GM12801 (cell line): ENCODE data around the gene ARMC9.

Experiments
- CTCF ChIP-seq: IDR thresholded peaks from one replicate; pipeline ENCODE4 v1.5.1; 2011; ENCODE audit warnings: control low read depth; ENCODE audit not compliant: insufficient read length; ENCODE audit errors: extremely low read depth

ARMC9 gene

GRCh38 chr2:231227310-231228162 is 29.1 kb downstream of the ARMC9 start:
- TF ChIP-seq CTCF = no peak

DNA sequence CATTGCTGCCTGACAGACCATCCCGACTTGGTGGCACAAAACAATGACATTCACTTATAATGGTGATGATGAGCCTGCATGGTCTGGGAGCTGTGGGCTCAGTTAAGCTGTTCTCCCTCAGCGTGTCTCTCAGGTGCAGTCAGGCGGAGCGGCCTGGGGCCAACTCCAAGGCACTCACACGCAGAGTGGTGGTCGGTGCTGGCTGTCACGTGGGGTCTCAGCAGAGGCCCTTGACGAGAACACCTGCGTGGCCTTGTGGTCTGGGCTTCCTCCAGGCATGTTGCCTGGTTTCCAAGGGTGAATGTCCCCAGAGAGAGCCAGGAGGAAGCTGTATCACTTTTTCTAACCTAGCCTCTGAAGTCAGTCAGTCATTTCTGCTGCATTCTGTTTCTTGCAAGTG is 29.8 kb downstream of the ARMC9 start:
- TF ChIP-seq CTCF = no peak

DNA sequence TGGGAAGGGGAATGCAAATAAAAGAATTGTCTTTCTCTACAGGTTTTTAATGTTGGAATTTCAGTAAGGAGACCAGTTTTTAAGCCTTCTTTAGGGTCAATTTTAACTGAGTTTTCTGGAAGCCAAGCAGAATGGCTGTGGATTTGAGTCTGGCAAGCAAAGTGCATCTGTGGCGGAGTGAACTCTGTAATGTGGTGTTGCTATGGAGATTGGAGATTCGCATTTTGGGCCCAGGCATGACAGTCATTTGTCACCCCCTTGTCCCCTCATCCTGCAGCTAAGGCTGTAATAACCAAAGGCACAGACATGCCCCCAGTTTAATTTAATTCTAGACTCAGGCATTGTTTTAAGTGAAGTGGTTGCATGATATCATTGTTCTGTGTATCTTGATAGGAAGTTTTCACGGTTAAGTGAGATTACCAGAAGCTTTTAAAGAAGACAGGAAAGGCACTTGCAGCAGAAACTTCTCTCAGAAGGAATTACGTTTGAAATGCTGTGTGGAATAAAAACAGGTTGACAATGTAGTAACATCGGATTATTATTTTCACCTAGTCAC is 30.6 kb downstream of the ARMC9 start:
- TF ChIP-seq CTCF = no peak

DNA sequence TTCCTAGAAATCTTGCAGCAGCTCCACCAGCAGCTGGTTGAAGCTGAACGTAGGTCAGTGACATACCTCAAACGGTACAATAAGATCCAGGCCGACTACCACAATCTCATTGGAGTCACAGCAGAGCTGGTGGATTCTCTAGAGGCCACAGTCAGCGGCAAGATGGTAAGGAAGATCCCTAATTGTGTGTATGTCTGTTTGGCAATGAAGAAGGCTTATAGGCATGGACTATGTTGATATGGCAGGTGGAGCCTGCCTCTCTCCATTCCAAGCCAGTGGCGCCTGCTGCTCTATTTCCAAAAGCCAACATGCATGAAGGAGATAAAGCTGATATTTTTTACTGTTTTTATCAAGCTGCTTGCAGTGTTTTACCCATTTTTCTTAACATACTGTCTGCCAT is 36.8 kb downstream of the ARMC9 start:
- TF ChIP-seq CTCF = no peak

DNA sequence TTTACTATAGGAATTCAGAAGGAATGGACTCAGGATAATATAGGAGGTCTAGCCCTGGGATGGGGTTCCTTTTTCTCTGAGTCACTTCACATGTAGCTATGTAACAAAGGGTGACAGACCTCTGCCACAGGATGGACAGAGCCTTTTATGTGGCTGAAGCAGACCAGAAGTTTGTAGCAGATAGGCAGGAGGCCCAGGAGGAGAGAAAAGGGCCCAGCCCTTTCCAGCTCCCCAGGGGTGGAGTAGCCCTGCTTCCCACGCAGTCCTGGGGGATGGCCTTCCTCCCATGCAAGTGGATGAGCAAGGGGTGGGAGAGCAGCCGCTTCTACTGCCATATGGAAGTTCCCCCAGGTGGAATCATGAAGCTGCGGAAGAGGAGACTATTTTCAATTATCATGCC is 40.3 kb downstream of the ARMC9 start:
- TF ChIP-seq CTCF = no peak

GRCh38 chr2:231239751-231240150 is 41.3 kb downstream of the ARMC9 start:
- TF ChIP-seq CTCF = no peak

DNA sequence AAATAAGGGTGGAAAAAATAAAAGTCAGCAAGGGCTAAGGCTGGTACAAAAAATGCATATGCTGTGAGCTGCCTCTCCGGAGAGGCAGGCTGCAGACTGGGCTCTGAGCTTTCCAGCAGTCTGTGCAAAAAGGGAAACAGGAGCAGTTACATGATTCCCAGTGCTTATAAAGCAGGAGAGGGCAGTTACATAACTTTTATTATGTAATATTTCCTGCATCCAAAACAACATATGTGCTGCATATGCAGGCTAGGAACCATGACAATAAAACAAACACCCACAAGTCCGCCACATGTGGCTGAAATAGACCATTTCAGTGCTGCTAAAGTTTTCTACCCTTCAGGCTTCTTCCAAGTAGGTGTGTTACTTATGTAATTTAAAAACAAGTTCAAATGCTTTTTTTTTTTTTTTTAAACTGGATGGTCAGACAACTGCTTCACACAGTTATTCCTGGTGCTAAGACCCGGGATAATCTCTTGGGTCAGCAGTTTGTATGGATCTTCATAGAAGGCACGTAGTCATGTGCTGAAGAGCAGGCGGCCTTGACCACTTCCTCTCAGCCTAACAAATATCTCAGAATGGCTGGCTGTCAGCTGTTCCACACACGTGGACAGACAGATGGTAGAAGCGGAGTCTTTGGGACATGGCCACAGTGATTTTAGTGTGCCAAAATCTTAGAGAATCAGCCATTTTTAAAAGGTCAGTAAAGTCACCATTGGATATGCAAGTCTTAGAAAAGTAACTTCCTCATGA is 43.5 kb downstream of the ARMC9 start:
- no peak for TF ChIP-seq CTCF
